Adrenal gland (tissue), 5 donors: Measurements from ENCODE around the gene MYO5A.

Source experiments
- CTCF ChIP-seq, 6 experiments: fragments of 450-650 bp in 4 of 6; fragments of 200-600 bp in 2 of 6; sonication (generic) in 1 of 6; IDR thresholded peaks; 1 replicate in 5 of 6; 2 replicates in 1 of 6; pipeline versions ENCODE4 v1.5.1 to v1.8.0; 2016 to 2021; ENCODE audit warnings: antibody characterized with exemption in 6 of 6, mild to moderate bottlenecking in 2 of 6, moderate library complexity in 1 of 6
- POLR2A ChIP-seq, 2 donors: fragments of 450-650 bp; IDR thresholded peaks; one replicate each; pipeline ENCODE4 v1.6.1; 2017; ENCODE audit warnings: antibody characterized with exemption in 2 of 2, mild to moderate bottlenecking in 2 of 2, moderate library complexity in 1 of 2
- donor health status: DM: no; HTN: no; CAD: no.

DNA sequence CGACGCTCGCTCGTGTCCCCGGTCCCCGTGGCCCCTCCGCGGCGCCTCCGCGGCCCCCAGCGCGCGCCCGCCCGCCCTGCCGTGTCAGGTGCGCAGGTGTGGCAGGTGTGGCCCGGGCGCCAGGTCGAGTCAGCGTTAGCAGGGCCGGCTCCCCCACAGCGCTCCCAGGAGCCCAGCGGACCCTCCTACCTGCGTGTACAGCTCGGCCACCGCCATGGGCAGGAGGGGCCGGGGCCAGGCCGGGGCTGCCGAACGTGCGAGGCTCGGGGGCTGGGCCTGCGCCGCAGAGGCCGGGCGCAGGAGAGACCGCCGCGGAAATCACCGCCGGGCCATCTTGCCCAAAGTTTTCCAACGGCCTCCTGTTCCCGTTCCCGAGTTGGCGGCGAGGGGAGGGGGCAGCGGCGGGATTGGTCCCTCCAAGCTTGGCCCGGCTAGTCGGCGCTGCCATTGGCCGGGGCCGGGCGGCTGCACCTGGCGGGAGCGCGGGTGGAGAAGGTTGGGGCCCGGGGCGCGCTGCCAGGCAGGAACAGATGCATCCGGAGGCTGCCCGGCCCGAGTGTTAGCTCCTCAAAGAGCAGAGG, 233.2 kb downstream of the MYO5A start, which contains the start of gene MYO5C:
- TF ChIP-seq CTCF (IDR thresholded peaks at IDR 0.05) (no peak), POLR2A (IDR thresholded peaks at IDR 0.05) (no peak)
